MM.1S (cell line): ENCODE results near the gene MBOAT2.

Experiments
- CTCF ChIP-seq: fragments of 300-600 bp; sonication (generic); IDR thresholded peaks from 2 replicates; pipeline ENCODE4 v1.5.1; 2016; ENCODE audit warnings: antibody characterized with exemption, low read length, mixed read lengths
- EZH2 ChIP-seq: fragments of 300-600 bp; sonication (generic); optimal IDR thresholded peaks from 2 replicates; pipeline ENCODE3; 2017; ENCODE audit warnings: low read depth, mild to moderate bottlenecking, antibody characterized with exemption, low read length, mixed read lengths

- TF ChIP-seq CTCF: no peak
- no peak for TF ChIP-seq EZH2
These were observed 26.2 kb upstream of the MBOAT2 start for GRCh38 chr2:9029721-9030120.
